Osteoblast (primary cell): ENCODE data around the gene CEBPG. TPM values are rescaled to one million over a fixed set of nuclear protein-coding genes. Genes with fewer than 3 reads are reported as not detected.

Experiments used
- DNase-seq: peaks from one replicate; pipeline ENCODE4 v3.0.0; 2011; ENCODE audit warnings: low spot score, mixed read lengths; ENCODE audit not compliant: insufficient read length; ENCODE audit errors: missing footprints
- H2AFZ ChIP-seq: 2 replicates; pipeline ENCODE4 v1.6.0; 2011; ENCODE audit warnings: mild to moderate bottlenecking, low read length
- H3K27ac ChIP-seq: 2 replicates; pipeline ENCODE4 v1.5.1; 2011; ENCODE audit warnings: mild to moderate bottlenecking, low read depth, low read length, moderate library complexity
- H3K27me3 ChIP-seq: 2 replicates; pipeline ENCODE4 v1.6.0; 2012; ENCODE audit warnings: mild to moderate bottlenecking, control low read depth, inconsistent platforms, low read length, moderate library complexity; ENCODE audit not compliant: insufficient read depth
- H3K36me3 ChIP-seq: 2 replicates; pipeline ENCODE4 v1.5.1; 2011; ENCODE audit warnings: mild to moderate bottlenecking, low read length, control low read depth, moderate library complexity; ENCODE audit not compliant: insufficient read depth
- H3K4me1 ChIP-seq: 2 replicates; pipeline ENCODE4 v1.5.1; 2011; ENCODE audit warnings: mild to moderate bottlenecking, low read length, control low read depth, moderate library complexity; ENCODE audit not compliant: insufficient read depth
- H3K4me2 ChIP-seq: 2 replicates; pipeline ENCODE4 v1.6.0; 2011; ENCODE audit warnings: mild to moderate bottlenecking, low read length; ENCODE audit not compliant: insufficient read depth
- H3K4me3 ChIP-seq: fragments of 200-600 bp; sonication (generic); 3 replicates; pipeline ENCODE4 v1.5.1; 2012; ENCODE audit warnings: mild to moderate bottlenecking, low read length, inconsistent platforms; ENCODE audit not compliant: insufficient read depth
- H3K79me2 ChIP-seq: 2 replicates; pipeline ENCODE4 v1.6.0; 2012; ENCODE audit warnings: mild to moderate bottlenecking, low read length, control low read depth, inconsistent platforms; ENCODE audit not compliant: insufficient read depth
- H3K9me3 ChIP-seq: 2 replicates; pipeline ENCODE4 v1.5.1; 2011; ENCODE audit warnings: low read depth, low read length, control low read depth
- H4K20me1 ChIP-seq: 2 replicates; pipeline ENCODE4 v1.6.0; 2012; ENCODE audit warnings: mild to moderate bottlenecking, low read length, control low read depth; ENCODE audit not compliant: insufficient read depth
- total RNA-seq: library from RNA; depleted of rRNA; stranded (reverse); fragments of >200 nt; gene quantifications from 2 replicates; pipeline ENCODE4 v1.2.3, GENCODE V29; 2012
- TF ChIP-seq, protein P1 (sequence below): IDR thresholded peaks from 2 replicates; pipeline ENCODE4 v1.5.1; 2011; ENCODE audit warnings: mild to moderate bottlenecking, low read depth, low read length, moderate library complexity; ENCODE audit errors: extremely low read depth

The CEBPG gene
- 31.5 and 35.5 TPM in 2 replicates for total RNA-seq

DNA sequence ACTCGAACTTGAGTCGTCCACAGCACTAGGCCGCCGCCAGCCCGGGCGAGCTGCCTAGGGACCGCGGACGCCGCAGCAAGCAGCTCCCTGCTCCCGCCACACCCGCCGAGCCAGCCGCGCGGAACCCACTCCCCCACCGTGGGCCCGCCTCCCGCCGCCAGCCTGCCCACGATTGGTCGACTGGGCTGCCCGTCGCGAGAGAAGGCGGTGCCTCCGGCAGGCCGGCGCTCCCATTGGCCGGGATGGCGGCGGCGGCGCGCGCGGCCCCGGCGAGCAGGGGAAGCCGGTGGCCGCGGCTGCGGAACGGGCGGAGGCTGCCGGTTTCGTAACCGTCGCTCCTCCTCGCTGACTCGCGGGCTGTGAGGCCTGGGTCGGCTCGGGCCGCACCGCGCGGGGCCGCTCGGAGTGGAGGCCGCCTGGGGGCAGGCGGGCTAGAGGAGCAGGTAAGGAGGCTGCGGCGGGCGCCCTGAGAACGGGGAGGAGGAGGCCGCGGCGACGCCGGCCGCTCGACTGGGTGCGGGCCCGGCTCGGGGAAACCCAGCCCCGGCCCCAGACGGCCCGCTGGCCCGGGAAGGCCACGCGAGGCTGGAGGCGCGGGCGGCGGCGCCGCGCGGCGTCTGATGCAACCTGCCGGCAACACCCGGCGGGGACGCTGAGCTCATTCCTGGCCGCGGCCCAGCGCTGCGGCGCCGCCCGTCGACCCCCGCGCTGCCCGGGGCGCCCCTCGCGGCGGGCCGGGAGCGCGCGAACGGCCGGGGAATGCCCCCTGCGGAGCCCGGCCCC, at the start of gene CEBPG:
Gene CEBPG, plus strand, starts transcription at position 257 of the 783 bp plus-strand sequence. CDS start 5,531 bp downstream, outside the sequence.
- H4K20me1 ChIP-seq = peaks cover 44% of the 10 kb centered on the region
- DNase-seq = peak; percentile 100
- H3K4me2 ChIP-seq = peak within 1 kb of the TSS; percentile 85
- no peaks in the 10 kb centered on the region for H3K9me3 ChIP-seq
- H3K4me1 ChIP-seq = peaks cover 28% of the 10 kb centered on the region
- no peaks in the 10 kb centered on the region for H3K36me3 ChIP-seq
- peaks cover 51% of the 10 kb centered on the region for H3K79me2 ChIP-seq
- TF ChIP-seq, protein P1, sequence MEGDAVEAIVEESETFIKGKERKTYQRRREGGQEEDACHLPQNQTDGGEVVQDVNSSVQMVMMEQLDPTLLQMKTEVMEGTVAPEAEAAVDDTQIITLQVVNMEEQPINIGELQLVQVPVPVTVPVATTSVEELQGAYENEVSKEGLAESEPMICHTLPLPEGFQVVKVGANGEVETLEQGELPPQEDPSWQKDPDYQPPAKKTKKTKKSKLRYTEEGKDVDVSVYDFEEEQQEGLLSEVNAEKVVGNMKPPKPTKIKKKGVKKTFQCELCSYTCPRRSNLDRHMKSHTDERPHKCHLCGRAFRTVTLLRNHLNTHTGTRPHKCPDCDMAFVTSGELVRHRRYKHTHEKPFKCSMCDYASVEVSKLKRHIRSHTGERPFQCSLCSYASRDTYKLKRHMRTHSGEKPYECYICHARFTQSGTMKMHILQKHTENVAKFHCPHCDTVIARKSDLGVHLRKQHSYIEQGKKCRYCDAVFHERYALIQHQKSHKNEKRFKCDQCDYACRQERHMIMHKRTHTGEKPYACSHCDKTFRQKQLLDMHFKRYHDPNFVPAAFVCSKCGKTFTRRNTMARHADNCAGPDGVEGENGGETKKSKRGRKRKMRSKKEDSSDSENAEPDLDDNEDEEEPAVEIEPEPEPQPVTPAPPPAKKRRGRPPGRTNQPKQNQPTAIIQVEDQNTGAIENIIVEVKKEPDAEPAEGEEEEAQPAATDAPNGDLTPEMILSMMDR = no peak
- H2AFZ ChIP-seq = peak within 1 kb of the TSS; percentile 98
- H3K4me3 ChIP-seq = peak within 1 kb of the TSS; percentile 88
- H3K27me3 ChIP-seq = no peaks in the 10 kb centered on the region
- H3K27ac ChIP-seq = peak within 1 kb of the TSS; percentile 67

DNA sequence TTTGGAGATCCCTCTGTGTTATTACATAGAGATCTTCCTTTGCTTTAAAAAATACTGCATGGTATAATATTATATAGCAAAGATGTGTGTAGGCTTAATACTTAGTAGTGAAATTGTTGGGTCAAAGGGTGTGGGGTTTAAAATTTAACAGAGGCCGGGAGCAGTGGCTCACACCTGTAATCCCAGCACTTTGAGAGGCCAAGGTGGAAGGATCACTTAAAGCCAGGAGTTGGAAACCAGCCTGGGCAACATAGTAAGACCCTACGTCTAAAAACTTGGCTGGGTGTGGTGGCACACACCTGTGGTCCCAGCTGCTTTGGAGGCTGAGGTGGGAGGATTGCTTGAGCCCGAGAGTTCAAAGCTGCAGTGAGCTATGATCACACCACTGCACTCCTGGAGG, 48.9 kb upstream of the CEBPG start:
- H3K9me3 ChIP-seq = no peaks in the 10 kb centered on the region
- no peak overlapping the region for H3K4me3 ChIP-seq
- H3K27me3 ChIP-seq = peaks cover 5% of the 10 kb centered on the region
- no peaks in the 10 kb centered on the region for H3K79me2 ChIP-seq
- H3K4me1 ChIP-seq = no peaks in the 10 kb centered on the region
- H2AFZ ChIP-seq = no peak overlapping the region
- TF ChIP-seq, protein P1 = no peak
- no peaks in the 10 kb centered on the region for H3K36me3 ChIP-seq
- H3K27ac ChIP-seq = no peak overlapping the region
- no peaks in the 10 kb centered on the region for H4K20me1 ChIP-seq
- no peak for DNase-seq
- H3K4me2 ChIP-seq = no peak overlapping the region

DNA sequence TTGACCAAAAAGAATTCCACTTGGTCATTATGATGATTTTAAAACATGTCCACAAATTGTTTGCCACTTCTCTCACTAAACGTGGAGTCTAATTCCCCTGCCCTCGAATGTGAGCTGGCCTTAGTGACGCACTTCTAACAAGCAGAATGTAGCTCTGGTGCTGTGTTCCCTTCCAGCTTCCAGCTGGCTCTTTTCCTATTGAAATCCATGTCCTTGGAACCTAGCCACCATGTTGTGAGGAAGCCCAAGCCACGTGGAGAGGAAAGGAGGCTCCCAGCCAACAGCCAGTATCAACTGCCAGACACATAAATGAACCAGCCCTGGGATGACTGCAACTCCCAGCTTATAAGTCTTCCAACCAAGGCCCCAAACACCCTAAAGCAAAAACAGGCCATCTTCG, 47.6 kb upstream of the CEBPG start:
- no peak overlapping the region for H3K4me2 ChIP-seq
- no peaks in the 10 kb centered on the region for H4K20me1 ChIP-seq
- H3K79me2 ChIP-seq = no peaks in the 10 kb centered on the region
- H3K9me3 ChIP-seq = no peaks in the 10 kb centered on the region
- peaks cover 8% of the 10 kb centered on the region for H3K27me3 ChIP-seq
- TF ChIP-seq, protein P1 = no peak
- DNase-seq = no peak
- H3K36me3 ChIP-seq = no peaks in the 10 kb centered on the region
- H2AFZ ChIP-seq = no peak overlapping the region
- H3K4me1 ChIP-seq = no peaks in the 10 kb centered on the region
- no peak overlapping the region for H3K4me3 ChIP-seq
- H3K27ac ChIP-seq = no peak overlapping the region

DNA sequence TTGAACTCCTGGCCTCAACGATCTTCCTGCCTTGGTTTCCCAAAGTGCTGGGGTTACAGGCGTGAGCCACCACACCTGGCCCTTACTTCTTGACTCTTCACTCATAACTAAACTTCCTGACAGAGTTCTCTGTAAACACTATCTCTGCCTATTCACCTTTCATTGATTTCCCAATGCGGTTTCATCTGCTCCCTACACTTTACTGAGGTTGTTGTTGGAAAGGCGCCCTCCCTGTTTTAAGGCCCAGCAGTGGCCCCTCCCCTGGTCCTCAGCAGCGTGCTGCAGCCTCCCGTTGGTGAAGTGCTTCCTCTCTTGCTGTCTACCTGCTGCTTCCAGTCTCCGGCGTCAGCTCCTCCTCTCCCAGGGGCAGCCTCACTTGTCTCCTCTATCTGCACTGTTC, 44.4 kb upstream of the CEBPG start:
- Histone ChIP-seq H3K4me1 (no peaks in the 10 kb centered on the region), H3K4me2 (no peak overlapping the region), H3K27me3 (peaks cover 8% of the 10 kb centered on the region), H3K36me3 (no peaks in the 10 kb centered on the region), H3K27ac (no peak overlapping the region), H2AFZ (no peak overlapping the region), H3K79me2 (no peaks in the 10 kb centered on the region), H3K9me3 (no peaks in the 10 kb centered on the region), H3K4me3 (no peak overlapping the region), H4K20me1 (no peaks in the 10 kb centered on the region)
- DNase-seq = peak; percentile 27
- TF ChIP-seq, protein P1 = no peak
